Endothelial cell of umbilical vein (primary cell): ENCODE results near the gene ZNF740.

Experiments
- EZH2 ChIP-seq: IDR thresholded peaks from 2 replicates; pipeline ENCODE4 v1.6.1; 2012; ENCODE audit warnings: borderline replicate concordance, low read depth, mild to moderate bottlenecking, moderate library complexity, low read length, inconsistent platforms; ENCODE audit not compliant: severe bottlenecking
- MYC ChIP-seq: IDR thresholded peaks from one replicate; pipeline ENCODE4 v1.6.1; 2011; ENCODE audit warnings: mild to moderate bottlenecking, low read depth, low read length
- POLR2AphosphoS5 ChIP-seq: IDR thresholded peaks from 2 replicates; pipeline ENCODE4 v1.6.1; 2012; ENCODE audit warnings: low read depth, mild to moderate bottlenecking, control low read depth, low read length, moderate library complexity; ENCODE audit not compliant: insufficient read depth

DNA sequence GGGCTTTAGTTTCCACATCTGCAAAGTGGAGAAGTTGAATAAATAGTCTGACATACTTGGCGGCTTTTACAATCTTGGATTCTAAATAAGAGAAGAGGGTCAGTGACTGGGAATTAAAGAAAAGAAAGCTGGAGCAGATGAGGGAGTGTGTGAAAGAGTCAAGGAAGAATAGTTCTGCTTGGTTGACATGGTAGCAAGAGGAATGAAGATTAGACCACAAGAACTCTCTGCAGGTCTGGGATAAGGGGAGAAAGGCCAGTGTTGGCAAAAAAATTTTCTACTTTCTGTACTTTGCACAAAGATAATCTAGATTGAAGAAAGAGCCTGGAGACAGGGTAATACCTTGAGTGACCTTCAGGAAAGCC lies 20.6 kb downstream of the ZNF740 start:
- TF ChIP-seq EZH2 (no peak), POLR2AphosphoS5 (no peak), MYC (no peak)
